ENCODE measurements around the gene CDK5. TPM values are rescaled to one million over a fixed set of nuclear protein-coding genes. Genes with fewer than 3 reads are reported as not detected.
A peak's percentile ranks its signal among the peaks of the same experiment; 100 is the strongest.

CDK5 gene
- total and polyA plus RNA-seq, 10 of the 15 experiments (the other 5 are each of a cell fraction or from before 2014, with no cell fraction given), result 1.5 to 33.4 (median 21.6) TPM

DNA sequence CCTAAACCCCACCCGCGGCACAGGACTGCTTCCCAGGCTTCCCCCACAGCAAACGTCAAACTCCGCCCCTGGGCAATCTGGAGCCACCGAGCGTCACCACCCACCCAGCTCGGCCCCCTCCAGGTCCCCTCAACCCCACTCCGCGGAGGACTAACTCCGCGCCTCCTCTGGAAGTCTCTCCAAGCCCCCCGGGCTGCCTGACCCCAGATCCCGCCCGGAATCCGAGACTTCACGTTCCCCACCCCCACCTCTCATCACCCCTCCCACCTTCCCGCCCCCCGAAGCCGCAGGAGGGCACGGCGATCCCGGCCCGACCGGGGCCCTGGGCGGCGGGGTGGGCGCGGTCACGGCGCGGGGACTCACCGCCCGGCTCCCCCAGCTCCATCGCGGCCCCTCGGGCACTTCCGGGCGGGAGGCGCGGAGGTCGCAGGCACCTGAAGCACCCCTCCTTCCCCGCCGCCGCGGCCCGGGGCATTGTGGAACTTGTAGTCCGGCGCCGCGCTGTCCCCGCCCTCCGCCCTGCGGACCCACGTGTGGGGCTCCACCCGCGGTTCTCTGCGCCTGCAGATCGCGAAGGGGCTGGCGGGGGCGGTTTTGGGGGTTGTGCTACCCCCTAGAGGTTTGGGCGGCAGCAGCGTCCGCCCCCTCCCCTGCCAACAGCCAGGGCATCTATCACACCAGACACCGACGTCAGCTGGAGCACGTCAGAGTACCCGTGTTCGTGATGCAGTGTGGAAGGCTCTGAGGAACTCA lies 25.6 kb upstream of the CDK5 start, which contains the start of gene TMUB1 (continued):
- TF ChIP-seq, protein P1, sequence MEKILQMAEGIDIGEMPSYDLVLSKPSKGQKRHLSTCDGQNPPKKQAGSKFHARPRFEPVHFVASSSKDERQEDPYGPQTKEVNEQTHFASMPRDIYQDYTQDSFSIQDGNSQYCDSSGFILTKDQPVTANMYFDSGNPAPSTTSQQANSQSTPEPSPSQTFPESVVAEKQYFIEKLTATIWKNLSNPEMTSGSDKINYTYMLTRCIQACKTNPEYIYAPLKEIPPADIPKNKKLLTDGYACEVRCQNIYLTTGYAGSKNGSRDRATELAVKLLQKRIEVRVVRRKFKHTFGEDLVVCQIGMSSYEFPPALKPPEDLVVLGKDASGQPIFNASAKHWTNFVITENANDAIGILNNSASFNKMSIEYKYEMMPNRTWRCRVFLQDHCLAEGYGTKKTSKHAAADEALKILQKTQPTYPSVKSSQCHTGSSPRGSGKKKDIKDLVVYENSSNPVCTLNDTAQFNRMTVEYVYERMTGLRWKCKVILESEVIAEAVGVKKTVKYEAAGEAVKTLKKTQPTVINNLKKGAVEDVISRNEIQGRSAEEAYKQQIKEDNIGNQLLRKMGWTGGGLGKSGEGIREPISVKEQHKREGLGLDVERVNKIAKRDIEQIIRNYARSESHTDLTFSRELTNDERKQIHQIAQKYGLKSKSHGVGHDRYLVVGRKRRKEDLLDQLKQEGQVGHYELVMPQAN (conservative IDR thresholded peaks at IDR 0.05), result peak; percentile 54; the same call in 1 of the 2 replicates
- peak; percentile 84 for TF ChIP-seq MXI1 (IDR thresholded peaks at IDR 0.05; ENCODE audit: low read depth, low read length)
- peak; percentile 73 for TF ChIP-seq POLR2A (IDR thresholded peaks at IDR 0.05; ENCODE audit: low read depth, low read length)
- no peak for TF ChIP-seq TCF3 (IDR thresholded peaks at IDR 0.05; ENCODE audit: borderline replicate concordance, insufficient read depth, low read depth, low read length)
- no peak for TF ChIP-seq NFIC (IDR thresholded peaks at IDR 0.05; ENCODE audit: low read depth, low read length)
- TF ChIP-seq TCF12 (IDR thresholded peaks at IDR 0.05; ENCODE audit: low read depth, low read length), result no peak
- TF ChIP-seq CHD2 (IDR thresholded peaks at IDR 0.05; ENCODE audit: borderline replicate concordance, low read depth, low read length), result peak; percentile 30; the same call in 1 of the 2 replicates
- TF ChIP-seq, protein P2, sequence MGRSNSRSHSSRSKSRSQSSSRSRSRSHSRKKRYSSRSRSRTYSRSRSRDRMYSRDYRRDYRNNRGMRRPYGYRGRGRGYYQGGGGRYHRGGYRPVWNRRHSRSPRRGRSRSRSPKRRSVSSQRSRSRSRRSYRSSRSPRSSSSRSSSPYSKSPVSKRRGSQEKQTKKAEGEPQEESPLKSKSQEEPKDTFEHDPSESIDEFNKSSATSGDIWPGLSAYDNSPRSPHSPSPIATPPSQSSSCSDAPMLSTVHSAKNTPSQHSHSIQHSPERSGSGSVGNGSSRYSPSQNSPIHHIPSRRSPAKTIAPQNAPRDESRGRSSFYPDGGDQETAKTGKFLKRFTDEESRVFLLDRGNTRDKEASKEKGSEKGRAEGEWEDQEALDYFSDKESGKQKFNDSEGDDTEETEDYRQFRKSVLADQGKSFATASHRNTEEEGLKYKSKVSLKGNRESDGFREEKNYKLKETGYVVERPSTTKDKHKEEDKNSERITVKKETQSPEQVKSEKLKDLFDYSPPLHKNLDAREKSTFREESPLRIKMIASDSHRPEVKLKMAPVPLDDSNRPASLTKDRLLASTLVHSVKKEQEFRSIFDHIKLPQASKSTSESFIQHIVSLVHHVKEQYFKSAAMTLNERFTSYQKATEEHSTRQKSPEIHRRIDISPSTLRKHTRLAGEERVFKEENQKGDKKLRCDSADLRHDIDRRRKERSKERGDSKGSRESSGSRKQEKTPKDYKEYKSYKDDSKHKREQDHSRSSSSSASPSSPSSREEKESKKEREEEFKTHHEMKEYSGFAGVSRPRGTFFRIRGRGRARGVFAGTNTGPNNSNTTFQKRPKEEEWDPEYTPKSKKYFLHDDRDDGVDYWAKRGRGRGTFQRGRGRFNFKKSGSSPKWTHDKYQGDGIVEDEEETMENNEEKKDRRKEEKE (IDR thresholded peaks at IDR 0.05), result no peak
- no peak for TF ChIP-seq RCOR1 (conservative IDR thresholded peaks at IDR 0.05; ENCODE audit: low read depth, low read length)
- TF ChIP-seq ZNF592 (IDR thresholded peaks at IDR 0.05), result no peak
- TF ChIP-seq NR2F1 (conservative IDR thresholded peaks at IDR 0.05), result peak; percentile 59; the same call in 1 of the 2 replicates
- TF ChIP-seq GATAD2B (conservative IDR thresholded peaks at IDR 0.05; ENCODE audit: low read depth), result peak; percentile 83; the same call in 1 of the 2 replicates
- peak; percentile 72 for TF ChIP-seq SIX5 (IDR thresholded peaks at IDR 0.05; ENCODE audit: low read depth, low read length, severe bottlenecking)
- TF ChIP-seq ZBTB11 (CRISPR knock-in tag; IDR thresholded peaks at IDR 0.05), result no peak
- peak in 1 of 2 experiments; percentile 68; a peak in 1 of 4 replicates for TF ChIP-seq BHLHE40 (IDR thresholded peaks at IDR 0.05; ENCODE audit: borderline replicate concordance in 1 of 2, low read depth in 2 of 2, low read length in 1 of 2)
- TF ChIP-seq DPF2 (IDR thresholded peaks at IDR 0.05), result peak; percentile 54; the same call in 1 of the 2 replicates
